G401.6 (cell line): Measurements from ENCODE around the gene HAUS3.
"Not testable (repeated sequence)": the region's sequence is repeated elsewhere in the genome, so short reads cannot be mapped to it uniquely, and the experiment has no call there.

Experiments used
- FAIRE-seq: peaks from 2 replicates; lab custom pipeline; 2012; peaks lifted over from hg19 to GRCh38; lab: Jason Lieb, UNC

HAUS3 gene

GRCh38 chr4:2251795-2252529 is 10.0 kb upstream of the HAUS3 start:
- no peak for FAIRE-seq

- no peak for FAIRE-seq
Measured at GRCh38 chr4:2251073-2251794, 9.3 kb upstream of the HAUS3 start.

- FAIRE-seq, result no peak
Measured at GRCh38 chr4:2250357-2251072, 8.6 kb upstream of the HAUS3 start.

- FAIRE-seq, result no peak
Measured at GRCh38 chr4:2249526-2250356, 7.8 kb upstream of the HAUS3 start.

- FAIRE-seq, result no peak
Measured at GRCh38 chr4:2248821-2249261, 6.9 kb upstream of the HAUS3 start.

GRCh38 chr4:2248044-2248780 is 6.3 kb upstream of the HAUS3 start:
- FAIRE-seq, result no peak

GRCh38 chr4:2247128-2248043 is 5.5 kb upstream of the HAUS3 start:
- FAIRE-seq, result no peak

- no peak for FAIRE-seq
Measured at GRCh38 chr4:2246384-2247127, 4.6 kb upstream of the HAUS3 start.

GRCh38 chr4:2245787-2246275 is 3.9 kb upstream of the HAUS3 start:
- FAIRE-seq, result no peak

GRCh38 chr4:2245057-2245786 is 3.3 kb upstream of the HAUS3 start:
- FAIRE-seq, result no peak

- no peak for FAIRE-seq
Measured at GRCh38 chr4:2243681-2244380, 1.9 kb upstream of the HAUS3 start.

GRCh38 chr4:2241003-2241402 is 918 bp downstream of the HAUS3 start:
- no peak for FAIRE-seq

- FAIRE-seq, result no peak
Measured at GRCh38 chr4:2236944-2237666, 4.8 kb downstream of the HAUS3 start.

GRCh38 chr4:2231082-2231481 is 10.8 kb downstream of the HAUS3 start:
- FAIRE-seq, result no peak

- no peak for FAIRE-seq
Measured at GRCh38 chr4:2226261-2226660, 15.7 kb downstream of the HAUS3 start.

GRCh38 chr4:2222838-2223237 is 19.1 kb downstream of the HAUS3 start:
- no peak for FAIRE-seq

GRCh38 chr4:2221378-2221777 is 20.5 kb downstream of the HAUS3 start:
- not testable (repeated sequence) for FAIRE-seq
